ENCODE data around the gene TMEM9. TPM values are rescaled to one million over a fixed set of nuclear protein-coding genes. Genes with fewer than 3 reads are reported as not detected.

TMEM9 gene
- total and polyA plus RNA-seq, 4 donors = 30.5 to 59.5 (median 49.0) TPM

DNA sequence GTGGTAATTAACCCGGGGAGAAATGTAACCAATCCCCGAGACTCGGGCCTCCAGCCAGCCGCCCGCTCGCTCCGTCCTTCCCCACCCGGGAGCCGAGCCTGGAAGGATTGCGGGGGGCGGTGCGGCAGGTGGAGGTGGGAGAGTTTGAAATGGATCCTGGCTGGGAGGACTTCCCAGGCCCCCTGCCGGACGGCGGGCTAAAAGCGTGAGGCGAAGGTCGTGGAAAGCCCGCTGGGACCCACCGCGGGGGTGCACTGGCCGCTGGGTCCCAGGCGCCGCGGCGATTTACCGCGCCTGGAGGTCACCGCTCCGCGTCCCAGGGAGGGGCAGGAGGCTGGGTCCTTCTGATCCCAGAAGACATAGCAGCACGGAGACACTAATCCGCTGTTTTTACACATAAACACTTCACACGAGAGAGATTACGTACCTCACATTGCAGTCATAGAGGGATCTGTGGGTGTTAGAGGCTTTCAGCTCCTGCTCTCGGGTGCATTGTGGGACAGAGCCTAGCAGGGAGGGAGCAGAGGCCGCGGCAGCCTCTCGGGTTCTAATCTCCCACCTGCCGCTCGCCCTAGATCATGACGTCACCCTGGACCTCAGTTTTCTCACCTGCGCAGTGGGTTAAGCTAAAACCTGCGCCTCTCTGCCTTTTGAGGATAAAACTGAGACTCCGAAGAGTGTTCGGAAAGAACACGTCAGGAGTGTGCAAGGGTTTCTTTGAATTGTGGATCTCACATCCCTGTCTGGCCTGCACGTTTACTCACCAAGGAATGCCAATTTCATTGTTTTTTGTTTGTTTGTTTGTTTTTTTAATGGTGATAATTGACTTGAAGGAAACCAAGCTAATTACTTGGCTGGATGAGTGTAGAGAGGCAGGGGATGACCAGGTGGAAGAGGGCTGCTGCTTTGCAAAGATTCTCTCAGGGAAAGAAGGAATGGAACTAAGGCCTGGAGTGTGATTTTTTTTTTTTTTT lies 17.1 kb upstream of the TMEM9 start:
- TF ChIP-seq JUND (IDR thresholded peaks at IDR 0.05) (peak in 1 of 2 donors; percentile 65), FOXA1 (IDR thresholded peaks at IDR 0.05) (no peak), EGR1 (IDR thresholded peaks at IDR 0.05; ENCODE audit: low read depth in 2 of 2) (no peak), YY1 (IDR thresholded peaks at IDR 0.05) (no peak), NR2F2 (IDR thresholded peaks at IDR 0.05) (no peak), RXRA (IDR thresholded peaks at IDR 0.05) (peak in 1 of 2 donors; percentile 33), HNF4G (IDR thresholded peaks at IDR 0.05) (no peak), FOXA2 (IDR thresholded peaks at IDR 0.05) (no peak), RAD21 (IDR thresholded peaks at IDR 0.05) (no peak), HNF4A (conservative IDR thresholded peaks at IDR 0.05) (no peak), SP1 (IDR thresholded peaks at IDR 0.05) (no peak), GABPA (IDR thresholded peaks at IDR 0.05 in 1 of 2, conservative IDR thresholded peaks at IDR 0.05 in 1 of 2) (no peak), TAF1 (conservative IDR thresholded peaks at IDR 0.05) (peak; percentile 65)
- TF ChIP-seq, protein P1, sequence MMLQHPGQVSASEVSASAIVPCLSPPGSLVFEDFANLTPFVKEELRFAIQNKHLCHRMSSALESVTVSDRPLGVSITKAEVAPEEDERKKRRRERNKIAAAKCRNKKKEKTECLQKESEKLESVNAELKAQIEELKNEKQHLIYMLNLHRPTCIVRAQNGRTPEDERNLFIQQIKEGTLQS (IDR thresholded peaks at IDR 0.05) = no peak
- TF ChIP-seq, protein P2, sequence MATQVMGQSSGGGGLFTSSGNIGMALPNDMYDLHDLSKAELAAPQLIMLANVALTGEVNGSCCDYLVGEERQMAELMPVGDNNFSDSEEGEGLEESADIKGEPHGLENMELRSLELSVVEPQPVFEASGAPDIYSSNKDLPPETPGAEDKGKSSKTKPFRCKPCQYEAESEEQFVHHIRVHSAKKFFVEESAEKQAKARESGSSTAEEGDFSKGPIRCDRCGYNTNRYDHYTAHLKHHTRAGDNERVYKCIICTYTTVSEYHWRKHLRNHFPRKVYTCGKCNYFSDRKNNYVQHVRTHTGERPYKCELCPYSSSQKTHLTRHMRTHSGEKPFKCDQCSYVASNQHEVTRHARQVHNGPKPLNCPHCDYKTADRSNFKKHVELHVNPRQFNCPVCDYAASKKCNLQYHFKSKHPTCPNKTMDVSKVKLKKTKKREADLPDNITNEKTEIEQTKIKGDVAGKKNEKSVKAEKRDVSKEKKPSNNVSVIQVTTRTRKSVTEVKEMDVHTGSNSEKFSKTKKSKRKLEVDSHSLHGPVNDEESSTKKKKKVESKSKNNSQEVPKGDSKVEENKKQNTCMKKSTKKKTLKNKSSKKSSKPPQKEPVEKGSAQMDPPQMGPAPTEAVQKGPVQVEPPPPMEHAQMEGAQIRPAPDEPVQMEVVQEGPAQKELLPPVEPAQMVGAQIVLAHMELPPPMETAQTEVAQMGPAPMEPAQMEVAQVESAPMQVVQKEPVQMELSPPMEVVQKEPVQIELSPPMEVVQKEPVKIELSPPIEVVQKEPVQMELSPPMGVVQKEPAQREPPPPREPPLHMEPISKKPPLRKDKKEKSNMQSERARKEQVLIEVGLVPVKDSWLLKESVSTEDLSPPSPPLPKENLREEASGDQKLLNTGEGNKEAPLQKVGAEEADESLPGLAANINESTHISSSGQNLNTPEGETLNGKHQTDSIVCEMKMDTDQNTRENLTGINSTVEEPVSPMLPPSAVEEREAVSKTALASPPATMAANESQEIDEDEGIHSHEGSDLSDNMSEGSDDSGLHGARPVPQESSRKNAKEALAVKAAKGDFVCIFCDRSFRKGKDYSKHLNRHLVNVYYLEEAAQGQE (IDR thresholded peaks at IDR 0.05) = peak; percentile 9
- TF ChIP-seq, protein P3, sequence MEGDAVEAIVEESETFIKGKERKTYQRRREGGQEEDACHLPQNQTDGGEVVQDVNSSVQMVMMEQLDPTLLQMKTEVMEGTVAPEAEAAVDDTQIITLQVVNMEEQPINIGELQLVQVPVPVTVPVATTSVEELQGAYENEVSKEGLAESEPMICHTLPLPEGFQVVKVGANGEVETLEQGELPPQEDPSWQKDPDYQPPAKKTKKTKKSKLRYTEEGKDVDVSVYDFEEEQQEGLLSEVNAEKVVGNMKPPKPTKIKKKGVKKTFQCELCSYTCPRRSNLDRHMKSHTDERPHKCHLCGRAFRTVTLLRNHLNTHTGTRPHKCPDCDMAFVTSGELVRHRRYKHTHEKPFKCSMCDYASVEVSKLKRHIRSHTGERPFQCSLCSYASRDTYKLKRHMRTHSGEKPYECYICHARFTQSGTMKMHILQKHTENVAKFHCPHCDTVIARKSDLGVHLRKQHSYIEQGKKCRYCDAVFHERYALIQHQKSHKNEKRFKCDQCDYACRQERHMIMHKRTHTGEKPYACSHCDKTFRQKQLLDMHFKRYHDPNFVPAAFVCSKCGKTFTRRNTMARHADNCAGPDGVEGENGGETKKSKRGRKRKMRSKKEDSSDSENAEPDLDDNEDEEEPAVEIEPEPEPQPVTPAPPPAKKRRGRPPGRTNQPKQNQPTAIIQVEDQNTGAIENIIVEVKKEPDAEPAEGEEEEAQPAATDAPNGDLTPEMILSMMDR (IDR thresholded peaks at IDR 0.05; ENCODE audit: low read depth, low read length, missing input control) = peak; percentile 0
- TF ChIP-seq, protein P4, sequence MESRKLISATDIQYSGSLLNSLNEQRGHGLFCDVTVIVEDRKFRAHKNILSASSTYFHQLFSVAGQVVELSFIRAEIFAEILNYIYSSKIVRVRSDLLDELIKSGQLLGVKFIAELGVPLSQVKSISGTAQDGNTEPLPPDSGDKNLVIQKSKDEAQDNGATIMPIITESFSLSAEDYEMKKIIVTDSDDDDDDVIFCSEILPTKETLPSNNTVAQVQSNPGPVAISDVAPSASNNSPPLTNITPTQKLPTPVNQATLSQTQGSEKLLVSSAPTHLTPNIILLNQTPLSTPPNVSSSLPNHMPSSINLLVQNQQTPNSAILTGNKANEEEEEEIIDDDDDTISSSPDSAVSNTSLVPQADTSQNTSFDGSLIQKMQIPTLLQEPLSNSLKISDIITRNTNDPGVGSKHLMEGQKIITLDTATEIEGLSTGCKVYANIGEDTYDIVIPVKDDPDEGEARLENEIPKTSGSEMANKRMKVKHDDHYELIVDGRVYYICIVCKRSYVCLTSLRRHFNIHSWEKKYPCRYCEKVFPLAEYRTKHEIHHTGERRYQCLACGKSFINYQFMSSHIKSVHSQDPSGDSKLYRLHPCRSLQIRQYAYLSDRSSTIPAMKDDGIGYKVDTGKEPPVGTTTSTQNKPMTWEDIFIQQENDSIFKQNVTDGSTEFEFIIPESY (IDR thresholded peaks at IDR 0.05) = no peak
- TF ChIP-seq, protein P5, sequence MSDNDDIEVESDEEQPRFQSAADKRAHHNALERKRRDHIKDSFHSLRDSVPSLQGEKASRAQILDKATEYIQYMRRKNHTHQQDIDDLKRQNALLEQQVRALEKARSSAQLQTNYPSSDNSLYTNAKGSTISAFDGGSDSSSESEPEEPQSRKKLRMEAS (IDR thresholded peaks at IDR 0.05) = no peak
- DNase-seq (ENCODE audit: low spot score) = peak; percentile 70
- peak overlapping the region; percentile 51 to 74 (median 61) for H3K4me3 ChIP-seq (ENCODE audit: low read depth in 1 of 3, low read length in 3 of 3)
- peak overlapping the region; percentile 95 to 98 for H3K9ac ChIP-seq (ENCODE audit: low read depth in 1 of 2, low read length in 2 of 2)
- WGBS = 7% methylated on average over 48 of the region's 48 CpGs
- H3K4me1 ChIP-seq (ENCODE audit: control insufficient read depth in 4 of 4, insufficient read depth in 4 of 4, low read length in 3 of 4) = peaks cover 6 to 25% (median 19%) of the 10 kb centered on the region in 4 donors
- peak overlapping the region; percentile 97 to 100 for H3K27ac ChIP-seq (ENCODE audit: low read depth in 1 of 2, low read length in 2 of 2)
- H3K9me3 ChIP-seq (ENCODE audit: control insufficient read depth in 4 of 4, low read length in 3 of 4) = no peaks in the 10 kb centered on the region
- H3K27me3 ChIP-seq (ENCODE audit: control insufficient read depth in 4 of 4, insufficient read depth in 4 of 4, low read length in 3 of 4) = no peaks in the 10 kb centered on the region
- no peaks in the 10 kb centered on the region for H3K36me3 ChIP-seq (ENCODE audit: control insufficient read depth in 4 of 4, insufficient read depth in 3 of 4, low read depth in 1 of 4, low read length in 3 of 4)

All from liver (tissue), 9 donors.